Psoas muscle (tissue), 8 donors: ENCODE results near the gene SAA4. TPM values are rescaled to one million over a fixed set of nuclear protein-coding genes. Genes with fewer than 3 reads are reported as not detected.
"Not testable (repeated sequence)": the region's sequence is repeated elsewhere in the genome, so short reads cannot be mapped to it uniquely, and the experiment has no call there.

ENCODE experiments used
- ATAC-seq, 4 donors: fragments of 200-7000 bp; cut with Tn5 transposase; one replicate each; pipeline ENCODE4 v1.9.1; 2020; ENCODE audit warnings: moderate library complexity in 3 of 4, mild to moderate bottlenecking in 2 of 4
- DNase-seq, 2 donors: peaks; one replicate each; pipeline ENCODE4 v3.0.0-alpha.2; 2020
- H3K27ac ChIP-seq: fragments of 200-600 bp; one replicate; pipeline ENCODE4 v1.8.0; 2022
- H3K27me3 ChIP-seq, 3 donors: fragments of 200-600 bp in 1 of 3; one replicate each; pipeline versions ENCODE4 v1.6.1 to v1.8.0; 2013 to 2022; ENCODE audit warnings: low read length in 2 of 3, mild to moderate bottlenecking in 2 of 3, moderate library complexity in 1 of 3; ENCODE audit not compliant: insufficient read depth in 3 of 3
- H3K36me3 ChIP-seq, 2 donors: fragments of 200-600 bp in 1 of 2; one replicate each; pipeline versions ENCODE4 v1.6.1 to v1.8.0; 2013 to 2022; ENCODE audit warnings: low read depth in 1 of 2, mild to moderate bottlenecking in 1 of 2, moderate library complexity in 1 of 2; ENCODE audit not compliant: insufficient read depth in 1 of 2
- H3K4me1 ChIP-seq: fragments of 200-600 bp; one replicate; pipeline ENCODE4 v1.8.0; 2022
- H3K4me3 ChIP-seq: fragments of 200-600 bp; one replicate; pipeline ENCODE4 v1.8.0; 2022; ENCODE audit warnings: mild to moderate bottlenecking
- H3K9me3 ChIP-seq: fragments of 200-600 bp; one replicate; pipeline ENCODE4 v1.8.0; 2022
- CTCF ChIP-seq: fragments of 200-600 bp; IDR thresholded peaks from one replicate; pipeline ENCODE4 v1.8.0; 2022; ENCODE audit warnings: antibody characterized with exemption
- WGBS, 3 donors: extraction: QIAGEN DNeasy Blood & Tissue Kit; methylation state at CpG; one replicate each; pipeline versions ENCODE4 v1.1.6 to v1.1.7; 2013; 5-methylcytosine and 5-hydroxymethylcytosine counted together
- intact Hi-C, 2 donors: fragments of 100-400 bp; cut with DNase I; formaldehyde crosslinking; loops; one replicate each; pipeline versions ENCODE4 v1.11.0 to v1.14.2; 2022
- polyA plus RNA-seq, 3 donors: library from polyadenylated mRNA; stranded (reverse); fragments of 200-250 nt; gene quantifications; one replicate each; pipeline ENCODE4 v1.2.3, GENCODE V29; 2013
- total RNA-seq, 4 donors: library from RNA; stranded (reverse); fragmentation: NEBNext Ultra II Directional in 2 of 4; extraction: Animal tissue kit (Norgen Biotek cat#: 25700) in 2 of 4; gene quantifications; one replicate each; pipeline versions ENCODE4 v1.2.1 to v1.2.4, GENCODE V29; 2021 to 2023
- donor health status: healthy with polysubstance abuse.
- donor health status: DM: no; HTN: no; CAD: no; lungs with moderate emphysema.
- donor health status: Bipolar disorder and iron deficiency.
- donor health status: healthy.
- donor health status: DM: yes; HTN: yes; CAD: no.
- donor health status: DM: no; HTN: no; CAD: no.
- donor health status: DM: no; HTN: no; CAD: no.
- donor health status: DM: yes; HTN: yes; CAD: no.

The SAA4 gene
- total and polyA plus RNA-seq, 7 donors = 0.05 to 2.9 (median 0.46) TPM; not detected in 4

GRCh38 chr11:18221274-18221876, 15.2 kb downstream of the SAA4 start:
- no peaks in the 10 kb centered on the region for H3K4me1 ChIP-seq
- no peak for ATAC-seq
- intact Hi-C loops = no loop called here
- DNase-seq = no peak
- no peaks in the 10 kb centered on the region for H3K9me3 ChIP-seq
- H3K27me3 ChIP-seq = no peaks in the 10 kb centered on the region
- H3K27ac ChIP-seq = no peak overlapping the region
- no peak overlapping the region for H3K4me3 ChIP-seq
- no peaks in the 10 kb centered on the region for H3K36me3 ChIP-seq
- 70 to 85% (median 79%) methylated on average over 5 of the region's 5 CpGs for WGBS, 3 donors
- TF ChIP-seq CTCF = no peak

GRCh38 chr11:18209058-18209457, 27.5 kb downstream of the SAA4 start:
- Histone ChIP-seq H3K4me3 (no peak overlapping the region), H3K27ac (no peak overlapping the region), H3K36me3 (no peaks in the 10 kb centered on the region), H3K27me3 (peaks cover 0 to 17% (median 0%) of the 10 kb centered on the region in 3 donors), H3K9me3 (no peaks in the 10 kb centered on the region), H3K4me1 (no peaks in the 10 kb centered on the region)
- no peak for TF ChIP-seq CTCF
- intact Hi-C loops = no loop called here
- ATAC-seq (no peak), DNase-seq (peak in 1 of 2 donors; percentile 38)
- WGBS, 3 donors = 14 to 29% (median 20%) methylated on average over 33 of the region's 33 CpGs

GRCh38 chr11:18204771-18205170, 31.8 kb downstream of the SAA4 start:
- DNase-seq (no peak), ATAC-seq (no peak)
- Histone ChIP-seq H3K4me1 (no peaks in the 10 kb centered on the region), H3K4me3 (no peak overlapping the region), H3K36me3 (no peaks in the 10 kb centered on the region), H3K27ac (no peak overlapping the region), H3K27me3 (peaks cover 0 to 19% (median 0%) of the 10 kb centered on the region in 3 donors), H3K9me3 (no peaks in the 10 kb centered on the region)
- intact Hi-C loops = no loop called here
- TF ChIP-seq CTCF = no peak

GRCh38 chr11:18204220-18204619, 32.4 kb downstream of the SAA4 start:
- 77 to 83% (median 82%) methylated on average over 3 of the region's 3 CpGs for WGBS, 3 donors
- H3K36me3 ChIP-seq = no peaks in the 10 kb centered on the region
- H3K4me3 ChIP-seq = no peak overlapping the region
- no peaks in the 10 kb centered on the region for H3K9me3 ChIP-seq
- no peak overlapping the region for H3K27ac ChIP-seq
- ATAC-seq (no peak), DNase-seq (no peak)
- intact Hi-C loops = no loop called here
- no peak for TF ChIP-seq CTCF
- peaks cover 0 to 19% (median 0%) of the 10 kb centered on the region in 3 donors for H3K27me3 ChIP-seq
- no peaks in the 10 kb centered on the region for H3K4me1 ChIP-seq

- ATAC-seq (no peak), DNase-seq (no peak)
- H3K36me3 ChIP-seq = no peaks in the 10 kb centered on the region
- no peaks in the 10 kb centered on the region for H3K9me3 ChIP-seq
- H3K27ac ChIP-seq = no peak overlapping the region
- no peak for TF ChIP-seq CTCF
- no peak overlapping the region for H3K4me3 ChIP-seq
- 4 to 6% (median 5%) methylated on average over 6 of the region's 6 CpGs for WGBS, 3 donors
- no peaks in the 10 kb centered on the region for H3K4me1 ChIP-seq
- intact Hi-C loops = no loop called here
- peaks cover 0 to 19% (median 0%) of the 10 kb centered on the region in 3 donors for H3K27me3 ChIP-seq
Observed at GRCh38 chr11:18203723-18204122, 32.9 kb downstream of the SAA4 start.

GRCh38 chr11:18197738-18198137, 38.9 kb downstream of the SAA4 start:
- H3K9me3 ChIP-seq, ATAC-seq, H3K4me3 ChIP-seq, DNase-seq, H3K36me3 ChIP-seq, H3K4me1 ChIP-seq, H3K27ac ChIP-seq, H3K27me3 ChIP-seq, intact Hi-C loops: not testable (repeated sequence)
- 61 to 70% (median 67%) methylated on average over 3 of the region's 3 CpGs for WGBS, 3 donors
